GM21423 (cell line): ENCODE measurements around the gene PRCD.

ENCODE experiments used
- ATAC-seq: cut with Tn5 transposase; IDR thresholded peaks from one replicate; pipeline ENCODE4 v1.9.1; 2021; ENCODE audit warnings: mild to moderate bottlenecking, moderate library complexity; ENCODE audit not compliant: unreplicated experiment

The PRCD gene

DNA sequence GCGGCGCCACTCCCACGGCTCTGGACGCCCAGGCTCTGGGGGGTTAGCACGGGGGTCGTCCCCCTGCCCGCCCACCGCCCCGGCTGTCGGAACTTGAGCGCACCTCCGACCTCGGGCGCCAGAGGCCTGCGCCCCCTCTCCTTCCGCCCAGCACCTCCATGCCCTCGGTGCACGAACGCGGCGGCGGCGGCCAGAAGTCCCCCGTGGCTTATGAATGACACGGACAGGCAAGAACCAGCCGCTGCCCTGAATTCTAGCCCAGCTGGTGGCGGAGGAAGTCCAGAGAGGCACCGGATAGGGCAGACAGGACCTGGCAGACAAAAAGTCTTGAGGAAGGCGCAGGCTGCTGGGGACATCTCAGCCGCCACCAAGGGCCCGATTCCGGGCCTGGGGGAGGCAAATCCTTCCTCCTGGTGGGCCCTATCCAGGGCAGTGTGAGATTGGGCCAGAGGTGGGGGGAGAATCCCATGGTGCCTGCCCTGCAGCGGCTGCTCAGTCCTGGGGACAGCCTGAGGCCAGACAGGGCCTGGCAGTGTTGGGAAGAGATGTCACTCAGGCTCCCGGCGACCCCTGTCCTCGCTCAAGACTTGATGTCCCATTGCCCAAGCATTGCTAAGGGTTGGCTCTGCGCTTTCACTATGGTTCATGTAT, 1.4 kb upstream of the PRCD start:
- ATAC-seq: no peak

DNA sequence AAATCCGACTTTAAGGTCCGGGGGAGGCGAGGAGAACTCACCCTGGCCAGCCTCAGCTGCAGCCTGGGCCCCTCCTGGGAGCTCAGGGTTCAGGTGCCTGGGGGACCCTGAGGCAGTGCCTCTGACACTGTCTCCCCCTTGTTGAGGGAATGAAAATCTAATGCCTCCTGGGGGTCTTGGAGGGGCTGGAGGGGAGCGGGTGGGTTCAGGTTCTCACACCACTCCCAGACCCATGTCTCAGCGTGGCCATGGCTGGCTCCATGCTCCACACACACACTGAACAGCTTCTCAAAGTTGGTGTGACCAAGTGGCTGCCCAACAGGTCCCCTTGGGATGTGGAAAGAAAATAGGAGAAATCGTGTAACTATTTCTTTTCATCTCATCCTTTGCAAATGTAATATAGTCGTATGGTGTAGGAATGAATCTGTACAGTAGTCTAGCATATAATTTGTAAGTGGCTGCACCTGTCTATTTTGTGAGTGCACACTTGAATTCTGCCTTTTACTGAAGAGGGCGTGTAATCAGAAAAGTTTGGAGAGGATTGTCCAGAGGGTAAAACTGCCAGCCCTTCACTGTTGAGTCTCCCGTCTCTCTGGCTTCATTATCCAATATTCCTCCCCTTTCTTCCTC, 788 bp upstream of the PRCD start:
- ATAC-seq: no peak

DNA sequence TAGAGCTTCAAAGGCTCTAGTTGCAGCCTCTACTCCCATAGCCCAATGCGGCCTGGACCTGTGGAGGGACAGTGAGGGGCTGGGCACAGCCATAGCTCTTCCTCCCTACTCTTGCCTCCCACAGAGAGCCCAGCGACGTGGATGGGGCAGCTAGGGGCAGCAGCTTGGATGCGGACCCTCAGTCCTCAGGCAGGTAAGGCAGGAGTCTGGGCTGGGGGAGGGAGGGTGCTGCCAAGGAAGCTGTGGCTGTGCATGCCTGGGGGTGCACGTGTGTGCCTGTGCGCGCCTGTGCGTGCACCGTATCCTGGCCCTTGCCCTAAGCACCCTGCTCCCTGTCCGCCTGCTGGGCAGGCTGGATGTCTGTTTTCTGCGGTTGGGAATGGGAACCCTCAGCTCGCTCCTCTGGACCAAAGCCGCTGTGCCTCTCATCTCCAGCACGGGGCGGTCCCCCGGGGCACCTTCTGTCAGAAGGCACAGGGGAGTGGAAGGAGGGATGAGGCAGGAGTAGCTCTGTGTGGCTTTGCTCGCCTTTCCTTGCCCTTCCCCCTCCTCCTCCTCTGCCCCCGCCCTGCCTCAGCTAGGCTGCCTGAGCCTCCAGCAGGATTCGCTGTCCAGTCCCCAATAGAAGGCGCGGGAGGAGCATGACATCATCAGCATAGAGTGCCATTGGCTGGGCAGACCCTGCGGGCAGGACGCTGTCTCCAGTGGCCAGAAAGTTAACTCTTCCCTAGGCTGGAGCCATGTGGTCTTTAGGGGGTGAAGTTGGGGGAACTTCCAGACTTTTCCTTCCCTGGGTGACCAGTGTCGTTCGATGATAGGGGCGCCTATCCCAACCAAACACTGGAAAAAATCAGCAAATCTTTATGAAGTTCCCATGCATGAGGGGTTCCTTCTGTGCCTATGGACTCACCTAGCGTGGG, 797 bp downstream of the PRCD start:
- ATAC-seq: no peak

DNA sequence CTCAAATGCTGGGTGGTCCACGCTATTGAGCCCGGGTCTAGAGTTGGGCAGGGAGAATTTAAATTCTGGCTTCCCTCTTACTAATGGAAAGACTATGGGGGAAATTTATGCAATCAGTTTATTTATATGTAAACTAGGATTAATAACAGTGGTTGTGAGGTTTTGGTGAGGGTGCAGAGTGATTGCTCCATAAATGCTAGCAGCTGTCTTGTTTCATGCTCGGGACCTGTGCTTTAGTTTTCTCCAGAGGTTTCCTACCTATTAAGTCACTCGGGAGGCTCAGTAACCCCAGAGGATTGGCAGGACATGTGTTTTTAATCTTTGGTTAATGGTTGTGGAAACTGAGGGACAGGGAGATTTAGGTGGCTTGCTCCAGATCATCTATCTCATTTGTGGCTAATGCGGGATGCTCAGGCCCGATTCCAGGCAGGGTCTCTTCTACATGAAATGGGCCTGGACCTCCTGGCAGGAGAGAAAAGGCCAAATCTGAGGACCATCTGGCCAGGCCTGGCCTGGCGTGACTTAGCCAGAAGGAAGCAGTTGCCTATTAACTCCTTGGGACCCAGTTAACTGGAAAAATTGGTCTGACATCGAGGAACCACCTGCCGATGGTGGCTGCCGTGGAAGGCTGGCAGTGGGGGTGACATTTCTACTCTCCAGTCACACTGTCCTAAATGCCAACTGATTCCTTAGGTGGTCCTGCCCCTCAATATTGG, 2.1 kb downstream of the PRCD start:
- ATAC-seq: no peak

DNA sequence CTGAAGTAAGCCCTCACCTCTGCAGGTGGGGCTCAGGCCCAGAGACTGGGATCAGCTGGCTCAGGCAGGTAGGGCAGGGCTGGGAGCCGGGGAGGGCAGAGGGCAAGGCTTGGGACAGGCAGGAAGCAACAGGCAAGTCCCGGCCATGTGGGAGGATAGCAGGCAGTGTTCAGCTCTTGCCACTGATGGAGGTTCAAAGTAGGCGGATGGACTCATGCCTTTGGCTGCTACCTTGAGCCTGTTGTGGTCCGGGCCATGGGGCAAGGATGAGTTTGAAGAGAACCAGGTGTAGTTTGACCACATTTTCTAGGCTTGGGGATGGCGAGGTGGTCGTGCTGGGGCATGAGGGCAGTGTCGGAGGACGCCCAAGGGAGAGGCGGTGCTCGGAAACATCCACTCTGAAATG, 2.7 kb downstream of the PRCD start:
- ATAC-seq: no peak

DNA sequence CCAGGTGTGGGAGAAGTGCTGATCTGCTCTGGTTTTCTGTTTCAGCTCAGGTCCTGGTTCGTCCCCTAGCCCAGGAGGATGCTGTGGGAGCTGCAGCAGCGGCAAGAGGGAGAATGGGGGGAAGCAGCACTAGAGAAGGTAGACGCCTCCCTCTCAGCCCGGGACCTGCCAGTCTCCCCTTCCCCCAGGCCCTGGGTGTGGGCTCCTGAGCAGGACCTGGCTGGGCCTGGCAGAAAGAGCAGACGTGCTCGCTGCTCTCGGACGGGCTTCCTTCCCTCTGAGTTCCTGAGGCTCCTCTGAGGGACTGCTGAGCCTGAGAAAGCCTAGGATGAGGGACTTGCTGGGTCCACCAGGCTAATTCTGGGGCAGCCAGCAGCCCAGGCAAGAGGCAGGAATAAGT, 3.1 kb downstream of the PRCD start:
- ATAC-seq: no peak

DNA sequence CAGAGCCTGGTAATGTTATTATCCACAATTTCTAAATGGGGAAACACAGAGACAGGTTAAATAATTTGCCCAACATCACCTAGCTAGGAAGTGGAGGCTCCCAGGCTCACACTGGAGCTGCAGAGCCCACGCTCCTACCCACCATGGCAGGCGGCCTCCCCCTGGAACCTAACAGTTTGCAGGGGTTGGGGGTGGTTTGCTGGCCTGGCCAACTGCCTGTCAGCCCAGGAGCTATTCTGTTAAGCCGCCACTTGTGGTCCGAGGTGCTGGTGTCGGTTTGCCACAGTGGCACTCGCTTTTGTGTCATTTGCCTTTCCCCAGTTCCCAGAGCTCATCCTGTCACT, 3.6 kb downstream of the PRCD start:
- ATAC-seq: no peak

DNA sequence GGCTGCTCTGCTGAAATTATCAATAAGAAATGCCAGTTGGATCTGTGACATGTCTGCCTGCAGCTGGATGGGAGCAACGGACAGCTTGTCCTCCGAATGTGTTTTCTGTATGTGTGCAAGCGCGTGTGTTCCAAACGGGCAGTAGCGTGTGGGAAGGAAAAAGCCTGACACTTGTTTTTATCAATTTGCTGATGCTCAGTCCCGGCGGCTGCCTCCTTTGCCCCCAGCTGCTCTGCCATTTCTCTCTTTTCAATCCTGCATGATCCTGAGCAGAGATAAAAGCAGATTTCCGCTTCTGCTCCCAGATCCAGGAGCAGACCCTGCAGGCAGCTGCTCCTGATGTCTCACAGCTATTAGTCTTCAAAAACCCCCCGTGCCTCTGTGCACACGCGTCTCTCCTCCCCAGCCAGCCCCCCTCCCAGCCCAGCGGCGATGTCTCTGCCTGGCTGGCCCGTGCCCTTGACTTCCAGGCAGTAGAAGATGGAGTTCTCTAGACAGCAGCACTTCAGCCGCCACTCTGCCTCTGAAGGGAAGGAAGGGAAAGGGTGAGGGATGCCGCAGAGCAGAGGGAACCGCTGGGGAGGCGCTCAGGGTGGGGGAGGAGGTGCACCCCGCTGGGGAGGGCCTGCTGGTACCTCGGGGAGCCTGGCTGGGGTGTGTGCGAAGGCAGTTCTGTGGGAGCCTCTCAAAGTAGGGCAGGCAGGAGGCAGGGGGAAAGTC, 4.1 kb downstream of the PRCD start:
- ATAC-seq: no peak

DNA sequence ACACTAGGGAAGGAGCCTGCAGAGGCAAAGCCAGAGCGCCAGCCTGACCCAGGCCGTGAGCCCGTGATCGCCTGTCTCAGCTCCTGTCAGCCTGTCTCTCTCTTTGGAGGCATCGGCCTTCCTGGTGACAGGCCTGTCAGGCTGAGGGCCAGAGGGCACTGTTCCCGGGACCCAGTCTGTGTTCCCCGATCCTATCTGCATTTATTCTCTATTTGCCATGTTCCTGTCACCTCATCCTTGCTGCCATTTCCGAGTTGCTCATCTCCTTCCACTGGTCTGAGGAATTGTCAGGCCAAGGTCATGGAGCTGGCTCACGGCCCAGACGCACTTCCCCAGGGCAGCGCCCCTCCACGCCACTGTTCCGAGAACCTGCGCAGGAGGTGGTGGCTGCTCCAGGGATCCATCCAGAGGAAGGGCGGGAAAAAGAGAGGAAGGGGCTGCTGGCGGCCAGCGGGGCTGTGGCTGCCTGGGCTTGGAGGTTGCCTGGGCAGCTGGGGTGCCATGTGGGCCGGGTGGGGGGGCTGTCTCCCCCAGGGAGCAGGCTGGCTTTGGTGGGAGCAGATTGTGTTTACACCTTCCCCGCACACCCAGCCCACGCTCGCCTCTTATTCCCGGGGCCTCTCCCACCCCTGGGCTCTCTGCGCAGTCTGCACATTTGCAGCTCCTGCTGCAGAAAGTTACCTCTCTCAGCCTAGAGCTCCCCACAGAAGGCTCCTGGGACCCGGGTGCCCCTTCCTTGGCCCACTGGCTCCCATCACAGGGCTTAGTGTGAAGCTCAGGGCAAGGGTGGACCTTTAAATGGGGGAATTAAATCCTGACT, 4.9 kb downstream of the PRCD start:
- no peak for ATAC-seq

DNA sequence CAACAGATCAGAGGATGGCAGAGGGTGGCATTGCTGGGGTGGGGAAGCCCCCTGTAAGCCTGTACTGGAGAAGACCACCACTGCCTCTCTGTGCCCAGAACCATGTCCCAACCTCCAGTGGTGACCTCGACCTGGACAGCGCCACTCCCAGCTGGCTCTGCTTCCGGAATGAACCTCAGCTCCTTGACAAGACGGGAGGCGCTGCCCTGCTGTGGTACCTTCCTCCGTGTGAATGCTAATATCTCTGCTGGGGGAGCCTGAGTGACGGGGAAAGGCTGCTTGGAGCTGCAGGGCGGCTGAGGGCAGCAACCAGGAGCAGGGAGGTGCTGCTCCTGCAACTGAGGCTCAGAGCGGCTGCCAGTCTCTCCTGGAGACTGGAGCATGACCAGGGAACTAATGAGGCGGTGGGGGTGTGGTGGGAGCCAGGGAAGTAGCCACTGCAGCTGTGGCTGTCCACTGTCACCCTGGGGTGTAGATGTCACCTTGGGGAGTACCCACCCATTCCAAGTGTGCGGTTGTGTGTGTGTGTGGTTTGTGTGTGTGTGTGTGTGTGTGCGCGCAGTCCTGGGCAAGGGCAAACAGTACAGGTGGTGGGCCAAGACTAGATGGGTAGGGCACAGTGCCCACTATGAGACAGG, 6.2 kb downstream of the PRCD start:
- no peak for ATAC-seq

DNA sequence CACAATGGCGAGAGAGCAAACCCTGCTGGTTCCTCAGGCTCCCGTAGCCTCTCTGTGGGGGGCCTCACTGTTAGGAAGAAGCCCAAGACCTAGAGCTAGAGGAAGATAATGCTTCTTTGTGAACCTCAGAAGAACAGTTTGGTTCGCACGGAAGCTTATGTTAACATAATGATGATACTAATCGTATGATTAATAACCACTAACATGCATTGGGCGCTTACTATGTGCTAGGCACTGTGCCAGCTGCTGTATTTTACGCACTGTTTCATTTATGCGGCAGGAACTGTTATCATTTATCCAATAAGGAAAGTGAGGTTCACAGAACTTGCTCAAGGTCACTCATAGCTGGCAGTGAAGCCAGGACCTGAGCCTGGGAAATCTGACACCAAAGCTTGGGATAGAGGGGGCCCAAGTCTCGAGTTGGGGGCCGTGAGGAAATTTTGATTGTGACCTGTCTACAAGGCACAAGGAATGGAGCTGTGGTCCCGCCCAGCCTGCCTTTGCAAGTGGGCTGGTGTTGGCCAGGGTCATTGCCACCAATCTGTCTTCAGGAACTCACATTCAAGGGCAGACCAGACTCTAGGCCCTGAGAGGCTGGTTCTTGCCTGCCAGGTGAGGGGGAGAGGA, 6.8 kb downstream of the PRCD start:
- ATAC-seq: no peak

DNA sequence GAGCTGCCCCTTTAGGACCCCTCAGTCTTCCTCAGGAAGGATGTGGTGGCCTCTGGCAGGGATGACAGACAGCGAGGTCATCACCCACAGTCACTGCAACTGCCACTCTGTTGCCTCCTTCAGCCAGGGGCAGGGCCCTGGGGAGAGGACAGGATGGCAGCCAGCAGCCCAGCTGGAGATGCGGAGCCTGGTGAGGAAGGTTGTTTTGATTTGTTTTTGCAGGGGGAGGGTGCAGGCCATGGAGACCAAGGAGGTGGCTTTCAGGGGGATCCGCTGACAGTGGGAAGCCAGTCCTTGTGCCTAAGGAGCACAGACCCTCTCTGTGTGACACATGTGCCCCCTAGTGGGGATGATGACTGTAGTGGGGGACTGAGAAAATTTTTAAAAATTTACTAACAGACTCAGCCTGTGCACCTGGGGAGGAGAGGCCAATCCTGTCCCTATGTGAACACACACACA, 7.4 kb downstream of the PRCD start:
- peak; percentile 50 for ATAC-seq

DNA sequence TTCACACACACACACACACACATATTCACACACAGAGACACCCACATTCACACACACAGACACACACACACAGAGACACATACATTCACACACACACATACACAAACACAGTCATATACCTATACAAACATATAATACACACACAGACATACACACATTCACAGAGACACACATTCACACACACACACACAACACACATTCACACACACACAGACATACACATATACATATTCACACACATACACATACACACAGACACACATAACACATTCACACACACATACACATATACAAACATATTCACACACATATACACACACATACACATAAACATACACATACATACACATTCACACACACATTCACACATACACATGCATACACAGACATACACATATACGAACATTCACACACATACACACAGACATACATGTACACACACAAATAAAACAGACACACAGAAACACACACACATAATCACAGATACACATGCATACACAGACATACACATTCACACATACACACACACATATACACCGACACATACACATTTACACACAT, 7.9 kb downstream of the PRCD start:
- no peak for ATAC-seq

DNA sequence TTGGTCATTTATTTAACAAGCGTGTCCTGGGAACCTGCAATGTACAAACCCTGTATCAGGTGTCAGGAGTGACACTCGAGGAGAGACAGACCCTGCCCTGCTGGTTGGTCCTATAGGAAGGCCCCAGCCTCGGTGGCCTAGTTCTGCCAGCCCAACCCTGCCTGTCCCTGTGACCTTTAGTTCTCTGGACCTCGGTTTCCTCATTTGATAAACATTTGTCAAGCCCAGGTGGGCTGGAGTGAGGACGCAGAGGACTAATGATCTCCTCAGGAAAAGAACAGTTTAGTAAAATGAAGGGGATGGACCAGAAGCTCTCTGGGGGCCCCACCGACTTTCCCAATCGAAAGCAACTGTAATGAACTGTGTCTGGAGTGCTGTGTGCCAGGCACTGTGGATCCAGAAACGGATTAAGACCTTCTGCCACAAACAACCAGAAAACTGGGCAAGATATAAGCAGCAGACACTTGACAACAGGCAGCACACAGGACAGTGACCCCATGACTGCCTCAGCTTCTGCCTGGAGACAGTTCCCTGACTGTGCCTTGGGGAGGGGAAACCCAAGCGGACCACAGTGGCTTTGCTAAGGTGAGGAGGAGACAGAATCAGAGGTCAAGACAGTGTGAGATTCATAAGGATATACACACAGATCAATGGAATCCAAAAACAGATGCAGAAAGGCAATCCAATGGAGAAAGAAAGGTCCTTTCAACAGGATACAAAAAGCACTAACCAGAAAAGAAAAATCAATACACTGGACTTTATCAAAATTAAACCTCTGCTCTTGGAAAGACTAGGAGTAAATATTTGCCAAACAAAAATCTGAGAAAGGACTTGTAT, 8.8 kb downstream of the PRCD start:
- no peak for ATAC-seq

DNA sequence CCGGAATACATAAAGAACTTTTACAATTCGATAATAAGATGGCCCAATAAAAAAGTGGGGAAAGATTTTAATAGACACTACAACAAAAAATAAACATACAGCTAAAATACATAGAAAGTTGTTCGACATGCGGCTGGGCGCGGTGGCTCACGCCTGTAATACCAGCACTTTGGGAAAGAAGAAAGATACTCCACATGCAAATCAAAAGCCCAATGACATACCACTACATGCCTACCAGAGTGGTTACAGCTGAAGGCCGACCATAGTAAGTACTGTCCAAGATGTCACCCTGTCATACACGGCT, 9.3 kb downstream of the PRCD start:
- no peak for ATAC-seq

DNA sequence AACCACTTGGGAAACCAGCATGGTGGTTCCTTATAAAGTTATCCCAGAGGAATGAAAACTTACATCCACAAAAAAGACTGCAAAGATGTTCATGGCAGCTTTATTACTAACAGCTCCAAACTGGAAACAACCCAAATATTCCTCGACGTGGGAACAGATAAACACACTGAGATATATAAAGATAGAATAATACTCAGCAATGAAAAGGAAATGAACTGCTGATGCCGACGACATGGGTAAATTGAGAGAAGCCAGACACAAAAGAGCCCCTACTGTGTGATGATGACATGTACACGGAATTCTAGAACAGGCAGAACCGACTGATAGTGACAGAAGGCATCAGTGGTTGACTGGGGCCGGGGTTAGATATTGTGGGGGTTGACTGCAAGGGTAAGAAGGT, 9.7 kb downstream of the PRCD start:
- no peak for ATAC-seq

DNA sequence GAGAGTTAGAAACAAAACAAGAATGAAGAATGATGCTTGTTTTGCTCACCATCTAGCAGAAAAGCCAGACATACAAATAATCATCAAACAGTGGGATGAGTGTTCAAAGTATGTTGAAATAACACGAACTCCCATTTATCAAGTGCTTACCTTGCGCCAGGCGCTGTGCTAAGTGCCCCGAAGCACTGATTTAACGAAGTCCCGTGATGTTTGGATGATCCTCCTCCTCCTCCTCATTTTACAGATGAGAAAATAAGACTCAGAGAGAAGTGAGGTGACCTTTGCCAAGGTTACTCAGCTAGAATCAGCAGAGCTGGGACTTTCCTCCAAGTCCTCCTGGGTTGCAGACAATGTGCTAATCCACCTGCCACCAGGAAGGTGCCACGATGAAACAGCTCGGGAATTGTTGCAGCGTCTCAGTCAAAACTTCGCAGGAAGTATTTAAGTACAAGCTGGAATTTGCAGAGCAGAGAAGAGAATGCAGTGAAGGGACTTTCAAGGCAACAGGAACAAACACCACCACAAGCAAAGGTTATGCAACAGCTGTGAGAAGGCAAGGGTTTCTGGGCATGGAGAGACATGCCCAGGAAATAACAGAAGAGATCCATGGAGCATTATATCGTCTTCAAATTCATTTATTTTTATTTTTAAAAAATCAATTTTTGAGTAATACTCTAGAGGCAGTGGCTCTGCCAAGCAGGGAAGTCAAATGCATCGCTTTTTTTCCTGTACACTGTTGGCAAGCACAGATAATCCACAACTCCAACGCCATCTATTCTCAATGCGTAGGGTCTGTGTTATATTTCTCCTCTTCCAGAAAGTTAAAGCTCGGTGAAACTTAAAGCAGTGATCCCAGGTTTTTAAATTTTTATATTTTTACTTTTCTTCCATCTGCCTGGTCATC, 11.1 kb downstream of the PRCD start:
- ATAC-seq: no peak
